Stomach (tissue), 9 donors: ENCODE results near the gene TTC9. TPM values are rescaled to one million over a fixed set of nuclear protein-coding genes. Genes with fewer than 3 reads are reported as not detected.
A peak's percentile ranks its signal among the peaks of the same experiment; 100 is the strongest.

Experiments
- DNase-seq, 2 donors: peaks; one replicate each; pipeline versions ENCODE4 v3.0.0 to v3.0.0-alpha.2; 2013 to 2019
- H3K27ac ChIP-seq, 5 donors: fragments of 200-600 bp in 4 of 5; sonication (generic) in 4 of 5; one replicate each; pipeline ENCODE4 v1.5.1; 2013 to 2019; ENCODE audit warnings: mild to moderate bottlenecking in 1 of 5, moderate library complexity in 1 of 5
- H3K27me3 ChIP-seq, 3 donors: fragments of 200-600 bp; sonication (generic); one replicate each; pipeline ENCODE4 v1.5.1; 2017 to 2019; ENCODE audit warnings: mixed run types in 1 of 3
- H3K36me3 ChIP-seq, 4 donors: fragments of 200-600 bp; sonication (generic); 1 replicate in 3 of 4; 2 replicates in 1 of 4; pipeline ENCODE4 v1.5.1; 2016 to 2019
- H3K4me1 ChIP-seq, 4 donors: fragments of 200-600 bp; sonication (generic); one replicate each; pipeline ENCODE4 v1.5.1; 2016 to 2019
- H3K4me3 ChIP-seq, 4 donors: fragments of 200-600 bp; sonication (generic) in 3 of 4; one replicate each; pipeline ENCODE4 v1.5.1; 2016 to 2019; ENCODE audit warnings: mild to moderate bottlenecking in 1 of 4
- H3K9me3 ChIP-seq, 4 donors: fragments of 200-600 bp; sonication (generic); one replicate each; pipeline ENCODE4 v1.5.1; 2016 to 2019
- EP300 ChIP-seq: sonication (generic); formaldehyde crosslinking; IDR thresholded peaks from one replicate; pipeline ENCODE4 v1.6.1; 2017; ENCODE audit warnings: antibody characterized with exemption
- POLR2A ChIP-seq, 4 donors: fragments of 450-650 bp; IDR thresholded peaks; one replicate each; pipeline ENCODE4 v1.6.1; 2016; ENCODE audit warnings: antibody characterized with exemption in 4 of 4, control low read depth in 2 of 4, mild to moderate bottlenecking in 1 of 4, moderate library complexity in 1 of 4
- POLR2AphosphoS5 ChIP-seq, 3 donors: sonication (generic); formaldehyde crosslinking; IDR thresholded peaks; one replicate each; pipeline ENCODE4 v1.6.1; 2016; ENCODE audit warnings: antibody characterized with exemption in 3 of 3
- WGBS, 5 donors: extraction: QIAGEN DNeasy Blood & Tissue Kit in 3 of 5; methylation state at CpG; one replicate each; pipeline versions ENCODE4 v1.1.5 to v1.1.7; 2013 to 2018; 5-methylcytosine and 5-hydroxymethylcytosine counted together
- intact Hi-C: fragments of 100-400 bp; cut with DNase I; formaldehyde crosslinking; loops from one replicate; pipeline ENCODE4 v1.15.1; 2023; ENCODE audit warnings: low total_unique reads
- polyA plus RNA-seq, 3 donors: library from polyadenylated mRNA; stranded (reverse); fragments of 200-250 nt; gene quantifications; one replicate each; pipeline ENCODE4 v1.2.3, GENCODE V29; 2013
- total RNA-seq, 5 donors: library from RNA; depleted of rRNA; stranded (reverse); fragments of >200 nt; gene quantifications; one replicate each; pipeline versions ENCODE4 v1.1.0 to v1.2.3, GENCODE V29; 2014 to 2016
- TF ChIP-seq, protein P1 (sequence below), 7 experiments: fragments of 450-650 bp in 4 of 7; fragments of 200-600 bp in 3 of 7; sonication (generic) in 3 of 7; IDR thresholded peaks; one replicate each; pipeline ENCODE4 v1.5.1; 2016 to 2019; ENCODE audit warnings: antibody characterized with exemption in 7 of 7, control low read depth in 2 of 7, mild to moderate bottlenecking in 1 of 7
- donor health status: healthy with polysubstance abuse.
- donor health status: Bipolar disorder and iron deficiency.
- donor health status: healthy.

Gene TTC9
- total and polyA plus RNA-seq, 8 donors: 1.8 to 7.3 (median 4.7) TPM; not detected in 2

- 27 to 44% (median 38%) methylated on average over 1 of the region's 1 CpG for WGBS, 5 donors
- no peak for DNase-seq
Observed at GRCh38 chr14:70716958-70717357, 75.2 kb downstream of the TTC9 start.

DNA sequence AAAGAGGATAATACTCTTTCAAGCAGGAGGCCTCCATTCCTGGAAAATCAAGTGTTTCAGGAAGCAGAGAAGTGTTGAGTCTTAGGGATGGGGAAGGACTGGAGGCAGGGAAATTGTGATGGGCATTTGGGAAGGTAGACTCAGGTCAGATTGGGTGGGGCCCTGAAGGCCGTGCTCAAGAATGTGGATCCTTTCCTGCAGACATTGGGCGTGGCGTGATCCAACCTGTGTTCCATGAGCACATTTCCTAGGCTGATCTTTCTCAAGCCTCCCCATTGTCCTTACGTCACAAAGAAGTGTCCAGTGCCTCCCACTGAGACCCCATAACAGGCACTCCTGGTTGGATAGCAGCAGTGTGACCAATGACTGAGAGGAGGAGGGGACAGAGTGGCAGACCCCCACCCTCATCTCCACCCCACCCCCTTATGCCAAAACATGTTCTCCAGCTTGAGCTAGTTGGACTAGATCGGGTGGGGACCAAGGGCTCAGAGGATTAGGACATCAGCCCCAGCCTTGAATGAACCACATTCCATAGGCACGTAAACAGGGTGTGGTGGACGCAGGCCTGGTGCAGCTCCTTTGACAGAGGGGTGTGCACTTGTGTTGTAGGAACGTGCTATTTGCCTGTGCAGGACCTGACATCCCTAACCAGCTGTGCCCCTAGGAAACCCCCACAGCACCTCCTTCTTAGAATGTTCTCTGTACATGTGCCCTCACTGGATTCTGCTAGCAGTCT, 76.8 kb downstream of the TTC9 start:
- no peak overlapping the region for H3K4me3 ChIP-seq
- DNase-seq: peak in 1 of 2 donors; percentile 69

More at GRCh38 chr14:70716958-70717357, 75.2 kb downstream of the TTC9 start:
- Histone ChIP-seq H3K9me3 (no peaks in the 10 kb centered on the region), H3K36me3 (no peaks in the 10 kb centered on the region), H3K27ac (no peak overlapping the region), H3K4me3 (no peak overlapping the region), H3K4me1 (peaks cover 0 to 32% (median 14%) of the 10 kb centered on the region in 4 donors), H3K27me3 (no peaks in the 10 kb centered on the region)
- intact Hi-C loops: loop anchor here (10.0 kb wide), 1 partner anchor 72 kb away; the partner anchor contains the start of gene TTC9
- TF ChIP-seq, protein P1, sequence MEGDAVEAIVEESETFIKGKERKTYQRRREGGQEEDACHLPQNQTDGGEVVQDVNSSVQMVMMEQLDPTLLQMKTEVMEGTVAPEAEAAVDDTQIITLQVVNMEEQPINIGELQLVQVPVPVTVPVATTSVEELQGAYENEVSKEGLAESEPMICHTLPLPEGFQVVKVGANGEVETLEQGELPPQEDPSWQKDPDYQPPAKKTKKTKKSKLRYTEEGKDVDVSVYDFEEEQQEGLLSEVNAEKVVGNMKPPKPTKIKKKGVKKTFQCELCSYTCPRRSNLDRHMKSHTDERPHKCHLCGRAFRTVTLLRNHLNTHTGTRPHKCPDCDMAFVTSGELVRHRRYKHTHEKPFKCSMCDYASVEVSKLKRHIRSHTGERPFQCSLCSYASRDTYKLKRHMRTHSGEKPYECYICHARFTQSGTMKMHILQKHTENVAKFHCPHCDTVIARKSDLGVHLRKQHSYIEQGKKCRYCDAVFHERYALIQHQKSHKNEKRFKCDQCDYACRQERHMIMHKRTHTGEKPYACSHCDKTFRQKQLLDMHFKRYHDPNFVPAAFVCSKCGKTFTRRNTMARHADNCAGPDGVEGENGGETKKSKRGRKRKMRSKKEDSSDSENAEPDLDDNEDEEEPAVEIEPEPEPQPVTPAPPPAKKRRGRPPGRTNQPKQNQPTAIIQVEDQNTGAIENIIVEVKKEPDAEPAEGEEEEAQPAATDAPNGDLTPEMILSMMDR (IDR thresholded peaks at IDR 0.05): no peak
- TF ChIP-seq POLR2AphosphoS5 (IDR thresholded peaks at IDR 0.05) (peak in 2 of 3 donors; percentile 8 to 30), POLR2A (IDR thresholded peaks at IDR 0.05) (no peak), EP300 (no peak)

DNA sequence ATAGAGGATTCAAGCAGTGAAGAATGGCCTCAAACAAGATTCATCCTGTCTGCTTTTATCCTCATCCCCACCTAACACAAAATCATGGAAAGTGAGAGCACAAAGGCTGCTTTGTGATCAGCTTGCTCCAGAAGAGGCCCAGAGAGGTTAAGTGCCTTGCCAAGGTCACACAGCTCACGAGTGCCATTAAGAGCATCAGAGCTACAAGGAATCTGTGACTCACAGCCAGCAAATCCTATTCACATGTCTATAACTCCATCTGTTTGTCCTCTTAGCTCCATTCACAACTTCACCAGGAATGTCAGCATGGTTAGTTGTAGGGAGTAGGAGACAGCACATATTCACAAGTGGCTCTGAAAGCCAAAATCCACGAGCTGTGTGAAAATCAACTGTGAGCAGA, 79.8 kb downstream of the TTC9 start:
- no peaks in the 10 kb centered on the region for H3K9me3 ChIP-seq
- peaks cover 0 to 11% (median 3%) of the 10 kb centered on the region in 4 donors for H3K4me1 ChIP-seq
- no peaks in the 10 kb centered on the region for H3K36me3 ChIP-seq
- no peak for TF ChIP-seq POLR2A (IDR thresholded peaks at IDR 0.05)
- TF ChIP-seq, protein P1 (IDR thresholded peaks at IDR 0.05): no peak
- no peak overlapping the region for H3K4me3 ChIP-seq
- 63 to 79% (median 74%) methylated on average over 2 of the region's 2 CpGs for WGBS, 5 donors
- no peak for DNase-seq
- intact Hi-C loops: no loop called here
- H3K27me3 ChIP-seq: no peaks in the 10 kb centered on the region
- no peak overlapping the region for H3K27ac ChIP-seq

More for the DNA sequence above, 76.8 kb downstream of the TTC9 start:
- peaks cover 0 to 22% (median 11%) of the 10 kb centered on the region in 4 donors for H3K4me1 ChIP-seq
- H3K27ac ChIP-seq: no peak overlapping the region
- TF ChIP-seq EP300 (no peak), POLR2AphosphoS5 (IDR thresholded peaks at IDR 0.05) (no peak), POLR2A (IDR thresholded peaks at IDR 0.05) (no peak)
- TF ChIP-seq, protein P1 (IDR thresholded peaks at IDR 0.05): no peak
- no peaks in the 10 kb centered on the region for H3K36me3 ChIP-seq
- H3K27me3 ChIP-seq: no peaks in the 10 kb centered on the region
- intact Hi-C loops: loop anchor here (10.0 kb wide), 1 partner anchor 74 kb away; the partner anchor contains the start of gene TTC9
- H3K9me3 ChIP-seq: no peaks in the 10 kb centered on the region
- 56 to 79% (median 64%) methylated on average over 7 to 8 of the region's 8 CpGs for WGBS, 5 donors

- peak in 1 of 2 donors; percentile 20 for DNase-seq
- Histone ChIP-seq H3K36me3 (no peaks in the 10 kb centered on the region), H3K27me3 (no peaks in the 10 kb centered on the region), H3K4me1 (peaks cover 0 to 8% (median 2%) of the 10 kb centered on the region in 4 donors), H3K4me3 (no peak overlapping the region), H3K9me3 (no peaks in the 10 kb centered on the region), H3K27ac (no peak overlapping the region)
- TF ChIP-seq, protein P1 (IDR thresholded peaks at IDR 0.05): no peak
- no peak for TF ChIP-seq POLR2AphosphoS5 (IDR thresholded peaks at IDR 0.05)
- TF ChIP-seq POLR2A (IDR thresholded peaks at IDR 0.05): no peak
- 30 to 50% (median 46%) methylated on average over 3 of the region's 3 CpGs for WGBS, 5 donors
- intact Hi-C loops: no loop called here
Observed at GRCh38 chr14:70722418-70722817, 80.7 kb downstream of the TTC9 start.
